Right renal pelvis (tissue), 4 donors: ENCODE measurements around the gene FRMD8. TPM values are rescaled to one million over a fixed set of nuclear protein-coding genes. Genes with fewer than 3 reads are reported as not detected.
"Not testable (repeated sequence)": the region's sequence is repeated elsewhere in the genome, so short reads cannot be mapped to it uniquely, and the experiment has no call there.

Experiments
- DNase-seq, 4 donors: peaks; one replicate each; pipeline ENCODE4 v3.0.0-alpha.2; 2013; ENCODE audit warnings: low read depth in 4 of 4, low spot score in 3 of 4, missing footprints in 1 of 4
- polyA plus RNA-seq, 4 donors: library from polyadenylated mRNA; unstranded; fragments of 120-200 nt; gene quantifications; one replicate each; pipeline ENCODE4 v1.2.1, GENCODE V29; 2013; ENCODE audit not compliant: insufficient read length in 4 of 4

FRMD8 gene
- polyA plus RNA-seq, 4 donors, result 17.4 to 25.0 (median 18.7) TPM

- DNase-seq, result no peak
Measured at GRCh38 chr11:65446446-65447277, 60.2 kb downstream of the FRMD8 start.

GRCh38 chr11:65448074-65448417 lies 61.6 kb downstream of the FRMD8 start:
- DNase-seq, result no peak

GRCh38 chr11:65448418-65449105 lies 62.1 kb downstream of the FRMD8 start:
- no peak for DNase-seq

- DNase-seq, result not testable (repeated sequence)
Measured at GRCh38 chr11:65451301-65451700, 64.9 kb downstream of the FRMD8 start.

GRCh38 chr11:65452259-65452658 lies 65.8 kb downstream of the FRMD8 start:
- DNase-seq, result not testable (repeated sequence)

GRCh38 chr11:65452806-65453490 lies 66.5 kb downstream of the FRMD8 start:
- no peak for DNase-seq

- DNase-seq, result no peak
Measured at GRCh38 chr11:65454311-65454695, 67.9 kb downstream of the FRMD8 start.

GRCh38 chr11:65454696-65455456 lies 68.4 kb downstream of the FRMD8 start:
- DNase-seq, result peak in 3 of 4 donors; percentile 81 to 83 (median 82)

- DNase-seq, result no peak
Measured at GRCh38 chr11:65456418-65456817, 70.0 kb downstream of the FRMD8 start.

GRCh38 chr11:65459552-65459951 lies 73.1 kb downstream of the FRMD8 start:
- DNase-seq, result no peak

Other genes starting within 250 kb of the FRMD8 start
- gene SPDYC, start 216.4 kb upstream of the FRMD8 start, polyA plus RNA-seq, result under 1 TPM in 2 of 4 donors, not detected in 2; 0.15 to 0.17 TPM
- 100 to 1,000 TPM in 2 of 4 donors, 10 to 100 TPM in 2; 84.3 to 109 (median 97.7) TPM for gene CAPN1, start 204.7 kb upstream of the FRMD8 start, polyA plus RNA-seq
- gene POLA2, start 124.7 kb upstream of the FRMD8 start, polyA plus RNA-seq, result 10 to 100 TPM; 24.4 to 26.8 (median 26.0) TPM
- gene CDC42EP2, start 71.8 kb upstream of the FRMD8 start, polyA plus RNA-seq, result 10 to 100 TPM in 3 of 4 donors, 1 to 10 TPM in 1; 8.7 to 12.7 (median 10.7) TPM
- gene DPF2, start 52.8 kb upstream of the FRMD8 start, polyA plus RNA-seq, result 10 to 100 TPM; 82.7 to 93.3 (median 90.7) TPM
- gene TIGD3, start 31.9 kb upstream of the FRMD8 start, polyA plus RNA-seq, result under 1 TPM; 0.63 to 0.80 (median 0.69) TPM
- gene SLC25A45, start 4.0 kb upstream of the FRMD8 start, polyA plus RNA-seq, result 1 to 10 TPM; 5.4 to 7.2 (median 6.0) TPM
- gene NEAT1, start 36.2 kb downstream of the FRMD8 start, polyA plus RNA-seq, result 100 to 1,000 TPM; 141 to 286 (median 189) TPM
- gene MALAT1, start 112.4 kb downstream of the FRMD8 start, polyA plus RNA-seq, result 100 to 1,000 TPM; 386 to 707 (median 624) TPM
- gene SCYL1, start 138.4 kb downstream of the FRMD8 start, polyA plus RNA-seq, result 10 to 100 TPM; 59.9 to 79.9 (median 65.2) TPM
- gene LTBP3, start 171.7 kb downstream of the FRMD8 start, polyA plus RNA-seq, result 100 to 1,000 TPM in 3 of 4 donors, 10 to 100 TPM in 1; 96.6 to 137 (median 122) TPM
- gene ZNRD2, start 183.8 kb downstream of the FRMD8 start, polyA plus RNA-seq, result 10 to 100 TPM; 53.3 to 69.1 (median 55.6) TPM
- gene FAM89B, start 185.9 kb downstream of the FRMD8 start, polyA plus RNA-seq, result 10 to 100 TPM; 20.6 to 31.9 (median 25.2) TPM
- 10 to 100 TPM; 11.5 to 14.2 (median 12.8) TPM for gene EHBP1L1, start 189.4 kb downstream of the FRMD8 start, polyA plus RNA-seq
- under 1 TPM in 3 of 4 donors, not detected in 1; 0.12 to 0.61 (median 0.26) TPM for gene KCNK7, start 209.2 kb downstream of the FRMD8 start, polyA plus RNA-seq
- gene MAP3K11, start 227.6 kb downstream of the FRMD8 start, polyA plus RNA-seq, result 10 to 100 TPM; 38.0 to 51.8 (median 41.0) TPM
- gene PCNX3, start 229.1 kb downstream of the FRMD8 start, polyA plus RNA-seq, result 10 to 100 TPM; 24.5 to 38.7 (median 26.3) TPM